Measurements from ENCODE around the gene ZC2HC1B. TPM values are rescaled to one million over a fixed set of nuclear protein-coding genes. Genes with fewer than 3 reads are reported as not detected.
"Not testable (repeated sequence)": the region's sequence is repeated elsewhere in the genome, so short reads cannot be mapped to it uniquely, and the experiment has no call there.

ZC2HC1B gene
- total RNA-seq, 1 donor from 2014 or later = not detected

- H3K4me1 ChIP-seq = peaks cover 20% of the 10 kb centered on the region
- intact Hi-C loops (cut with DNase I) = no loop called here
- peak overlapping the region; percentile 81 for H3K4me3 ChIP-seq
- H3K36me3 ChIP-seq = peaks cover 31% of the 10 kb centered on the region
- no peak for TF ChIP-seq CTCF (IDR thresholded peaks at IDR 0.05)
- H3K27me3 ChIP-seq (ENCODE audit: low read depth) = no peaks in the 10 kb centered on the region
- H3K27ac ChIP-seq = peak overlapping the region; percentile 95
- ATAC-seq (peak in 1 of 2 donors; percentile 51), DNase-seq (no peak)
- H3K9me3 ChIP-seq = no peaks in the 10 kb centered on the region
These were observed 21.8 kb upstream of the ZC2HC1B start for GRCh38 chr6:143842461-143842901.

GRCh38 chr6:143842902-143843676 lies 21.2 kb upstream of the ZC2HC1B start, which contains the start of gene LTV1:
Gene LTV1, plus strand, starts transcription at chr6:143843338. Its CDS starts 140 bp downstream, at chr6:143843478.
- Histone ChIP-seq H3K27me3 (ENCODE audit: low read depth) (no peaks in the 10 kb centered on the region), H3K36me3 (peaks cover 37% of the 10 kb centered on the region), H3K27ac (peak within 1 kb of the TSS; percentile 95), H3K4me3 (peak within 1 kb of the TSS; percentile 81), H3K9me3 (no peaks in the 10 kb centered on the region), H3K4me1 (peaks cover 20% of the 10 kb centered on the region)
- no peak for TF ChIP-seq CTCF (IDR thresholded peaks at IDR 0.05)
- intact Hi-C loops (cut with DNase I) = no loop called here
- DNase-seq = peak; percentile 97
- ATAC-seq = peak; percentile 99 to 100

- Histone ChIP-seq H3K4me1 (peaks cover 20% of the 10 kb centered on the region), H3K27ac (peak overlapping the region; percentile 95), H3K4me3 (peak overlapping the region; percentile 81), H3K27me3 (ENCODE audit: low read depth) (no peaks in the 10 kb centered on the region), H3K36me3 (peaks cover 42% of the 10 kb centered on the region), H3K9me3 (no peaks in the 10 kb centered on the region)
- DNase-seq (no peak), ATAC-seq (peak in 1 of 2 donors; percentile 3)
- intact Hi-C loops (cut with DNase I) = no loop called here
- TF ChIP-seq CTCF (IDR thresholded peaks at IDR 0.05) = no peak
These were observed 20.6 kb upstream of the ZC2HC1B start for GRCh38 chr6:143843677-143843999.

DNA sequence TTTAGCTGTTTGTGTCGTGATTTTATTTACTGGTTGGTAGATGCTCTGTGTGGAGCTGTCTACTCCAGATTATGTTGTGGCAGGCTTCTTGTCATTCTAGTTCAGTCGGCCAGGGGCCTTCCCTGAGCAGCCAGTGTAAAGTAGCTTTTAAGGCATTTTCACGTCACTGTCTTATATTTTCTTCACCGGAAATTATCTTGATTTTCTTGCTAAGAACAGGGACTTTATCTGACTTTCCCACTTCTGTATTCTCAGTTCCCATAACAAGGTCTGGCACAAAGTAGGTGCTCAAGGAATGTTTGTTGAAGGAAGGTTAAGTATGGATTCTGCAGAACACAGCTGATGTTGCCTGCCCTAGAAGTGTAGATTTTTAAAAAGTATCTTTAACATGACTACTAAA lies 20.3 kb upstream of the ZC2HC1B start:
- DNase-seq = no peak
- Histone ChIP-seq H3K27me3 (ENCODE audit: low read depth) (no peaks in the 10 kb centered on the region), H3K4me1 (peaks cover 20% of the 10 kb centered on the region), H3K36me3 (peaks cover 46% of the 10 kb centered on the region), H3K27ac (peak overlapping the region; percentile 95), H3K4me3 (peak overlapping the region; percentile 81), H3K9me3 (no peaks in the 10 kb centered on the region)
- TF ChIP-seq CTCF (IDR thresholded peaks at IDR 0.05) = no peak
- no peak for ATAC-seq
- intact Hi-C loops (cut with DNase I) = no loop called here

- H3K27me3 ChIP-seq (ENCODE audit: low read depth) = no peaks in the 10 kb centered on the region
- peak in 1 of 2 donors; percentile 18 for ATAC-seq
- H3K27ac ChIP-seq = no peak overlapping the region
- H3K9me3 ChIP-seq = no peaks in the 10 kb centered on the region
- TF ChIP-seq CTCF (IDR thresholded peaks at IDR 0.05) = no peak
- no peak overlapping the region for H3K4me3 ChIP-seq
- DNase-seq = no peak
- peaks cover 56% of the 10 kb centered on the region for H3K36me3 ChIP-seq
- peaks cover 20% of the 10 kb centered on the region for H3K4me1 ChIP-seq
- intact Hi-C loops (cut with DNase I) = no loop called here
These were observed 19.2 kb upstream of the ZC2HC1B start for GRCh38 chr6:143845033-143845432.

- H3K9me3 ChIP-seq; intact Hi-C loops (cut with DNase I); H3K4me1 ChIP-seq; DNase-seq; ATAC-seq; H3K27me3 ChIP-seq (ENCODE audit: low read depth); H3K4me3 ChIP-seq; H3K27ac ChIP-seq: not testable (repeated sequence)
- peaks cover 79% of the 10 kb centered on the region for H3K36me3 ChIP-seq
These were observed 12.6 kb upstream of the ZC2HC1B start for GRCh38 chr6:143851706-143852105.

DNA sequence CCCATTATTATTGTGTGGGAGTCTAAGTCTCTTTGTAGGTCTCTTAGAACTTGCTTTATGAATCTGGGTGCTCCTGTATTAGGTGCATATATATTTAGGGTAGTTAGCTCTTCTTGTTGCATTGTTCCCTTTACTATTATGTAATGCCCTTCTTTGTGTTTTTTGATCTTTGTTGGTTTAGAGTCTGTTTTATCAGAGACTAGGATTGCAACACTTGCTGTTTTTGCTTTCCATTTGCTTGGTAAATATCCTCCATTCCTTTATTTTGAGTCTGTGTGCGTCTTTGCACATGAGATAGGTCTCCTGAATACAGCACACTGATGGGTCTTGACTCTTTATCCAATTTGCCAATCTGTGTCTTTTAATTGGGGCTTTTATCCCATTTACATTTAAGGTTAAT lies 9.2 kb upstream of the ZC2HC1B start:
- H3K9me3 ChIP-seq; H3K4me3 ChIP-seq; H3K4me1 ChIP-seq; H3K27me3 ChIP-seq (ENCODE audit: low read depth); H3K27ac ChIP-seq; intact Hi-C loops (cut with DNase I); ATAC-seq; DNase-seq: not testable (repeated sequence)
- H3K36me3 ChIP-seq = peaks cover 79% of the 10 kb centered on the region

- H3K36me3 ChIP-seq = peaks cover 80% of the 10 kb centered on the region
- H3K9me3 ChIP-seq; DNase-seq; H3K4me3 ChIP-seq; H3K27ac ChIP-seq; intact Hi-C loops (cut with DNase I); ATAC-seq; H3K4me1 ChIP-seq; H3K27me3 ChIP-seq (ENCODE audit: low read depth): not testable (repeated sequence)
These were observed 7.5 kb upstream of the ZC2HC1B start for GRCh38 chr6:143856762-143857161.
